ENCODE data around the gene RALBP1. TPM values are rescaled to one million over a fixed set of nuclear protein-coding genes. Genes with fewer than 3 reads are reported as not detected.

The RALBP1 gene
- total RNA-seq, 1 experiment from 2014 or later, result 66.2 TPM

- no peaks in the 10 kb centered on the region; a peak in 1 of 4 replicates for H3K9me3 ChIP-seq (ENCODE audit: control insufficient read depth in 1 of 2, insufficient read depth in 1 of 2, low read depth in 1 of 2, low read length in 2 of 2)
- H3K9me2 ChIP-seq (ENCODE audit: insufficient read depth), result no peaks in the 10 kb centered on the region
- H3K79me2 ChIP-seq (ENCODE audit: insufficient read depth, low read length), result no peaks in the 10 kb centered on the region
- no TSS peak for BruUV-seq (replicated peaks)
- DNase-seq (ENCODE audit: low read depth, low spot score), result no peak
- no peak overlapping the region for H3K4me2 ChIP-seq (ENCODE audit: low read length)
- H2AFZ ChIP-seq (ENCODE audit: low read depth, low read length, poor library complexity, severe bottlenecking), result no peak overlapping the region
- ChIA-PET RAD21 (ENCODE audit: low non-redundant PET in 1 of 2, low total read pairs in 2 of 2, uncharacterized antibody in 2 of 2, unreplicated experiment in 2 of 2) (no interaction called here), POLR2A (no interaction called here), CTCF (interaction anchor here (0.7 kb wide), 1 partner anchor 11 kb away, joined by 3 read pairs; no protein-coding TSS in a partner anchor)
- TF ChIP-seq POLR2AphosphoS5 (IDR thresholded peaks at IDR 0.05; ENCODE audit: low read depth, low read length), result no peak
- no peak for TF ChIP-seq CTCF (IDR thresholded peaks at IDR 0.05 in 2 of 3, conservative IDR thresholded peaks at IDR 0.05 in 1 of 3; ENCODE audit: borderline replicate concordance in 1 of 3, insufficient read depth in 1 of 3, low read depth in 2 of 3, low read length in 2 of 3)
- TF ChIP-seq TCF7L2 (IDR thresholded peaks at IDR 0.05; ENCODE audit: borderline replicate concordance, extremely low read depth, insufficient read depth, insufficient read length), result no peak
- TF ChIP-seq EZH2 (IDR thresholded peaks at IDR 0.05), result no peak
- no peak for TF ChIP-seq ATF3 (IDR thresholded peaks at IDR 0.05)
- TF ChIP-seq YY1 (IDR thresholded peaks at IDR 0.05; ENCODE audit: extremely low read depth, insufficient replicate concordance, low read depth, low read length), result no peak
- TF ChIP-seq ZFX (IDR thresholded peaks at IDR 0.05), result no peak
- no peak for TF ChIP-seq POLR2A (IDR thresholded peaks at IDR 0.05; ENCODE audit: borderline replicate concordance, extremely low read depth, insufficient read depth, insufficient read length)
- no peak for TF ChIP-seq RAD21 (IDR thresholded peaks at IDR 0.05; ENCODE audit: low read depth)
- no peak for TF ChIP-seq MAX (IDR thresholded peaks at IDR 0.05)
- no peak for TF ChIP-seq FOSL1 (IDR thresholded peaks at IDR 0.05; ENCODE audit: low read depth)
- TF ChIP-seq JUND (IDR thresholded peaks at IDR 0.05), result no peak
- no peak for TF ChIP-seq ZNF274 (IDR thresholded peaks at IDR 0.05; ENCODE audit: low read depth, low read length)
- no peak for TF ChIP-seq ELF1 (IDR thresholded peaks at IDR 0.05; ENCODE audit: borderline replicate concordance, low read depth)
- no peak for TF ChIP-seq EGR1 (IDR thresholded peaks at IDR 0.05; ENCODE audit: low read depth)
- TF ChIP-seq REST (IDR thresholded peaks at IDR 0.05; ENCODE audit: low read depth), result no peak
- TF ChIP-seq SIN3A (IDR thresholded peaks at IDR 0.05; ENCODE audit: low read depth), result no peak
- TF ChIP-seq CEBPB (IDR thresholded peaks at IDR 0.05; ENCODE audit: low read depth), result no peak
- no peak for TF ChIP-seq ZBTB33 (IDR thresholded peaks at IDR 0.05; ENCODE audit: extremely low read depth, insufficient replicate concordance, low read length)
- H3K27me3 ChIP-seq (ENCODE audit: insufficient read depth, low read length), result no peaks in the 10 kb centered on the region
- intact Hi-C loops (cut with micrococcal nuclease), result no loop called here
- no peak overlapping the region for H3K4me3 ChIP-seq (replicated peaks in 1 of 2; ENCODE audit: low read depth in 1 of 2, low read length in 2 of 2)
- ATAC-seq, result no peak
- H3K36me3 ChIP-seq (ENCODE audit: control insufficient read depth in 1 of 2, insufficient read depth in 2 of 2, low read length in 2 of 2), result no peaks in the 10 kb centered on the region
- no peak overlapping the region for H3K9ac ChIP-seq (ENCODE audit: low read length)
- H3K4me1 ChIP-seq (ENCODE audit: control insufficient read depth in 1 of 2, insufficient read depth in 2 of 2, low read length in 2 of 2), result no peaks in the 10 kb centered on the region
- no peak overlapping the region for H3K27ac ChIP-seq (ENCODE audit: low read depth, low read length)
- H4K20me1 ChIP-seq (ENCODE audit: insufficient read depth), result no peaks in the 10 kb centered on the region
Measured at GRCh38 chr18:9429662-9429993, 45.7 kb upstream of the RALBP1 start.
